VCaP (cell line): ENCODE measurements around the gene HIC1.

ENCODE experiments used
- H3K27ac ChIP-seq: fragments of 450-650 bp; 2 replicates; pipeline ENCODE4 v1.5.1; 2017
- TF ChIP-seq, protein P1 (sequence below): fragments of 450-650 bp; conservative IDR thresholded peaks from 2 replicates; pipeline ENCODE4 v1.5.1; 2017; ENCODE audit warnings: mild to moderate bottlenecking, moderate library complexity

Gene HIC1

DNA sequence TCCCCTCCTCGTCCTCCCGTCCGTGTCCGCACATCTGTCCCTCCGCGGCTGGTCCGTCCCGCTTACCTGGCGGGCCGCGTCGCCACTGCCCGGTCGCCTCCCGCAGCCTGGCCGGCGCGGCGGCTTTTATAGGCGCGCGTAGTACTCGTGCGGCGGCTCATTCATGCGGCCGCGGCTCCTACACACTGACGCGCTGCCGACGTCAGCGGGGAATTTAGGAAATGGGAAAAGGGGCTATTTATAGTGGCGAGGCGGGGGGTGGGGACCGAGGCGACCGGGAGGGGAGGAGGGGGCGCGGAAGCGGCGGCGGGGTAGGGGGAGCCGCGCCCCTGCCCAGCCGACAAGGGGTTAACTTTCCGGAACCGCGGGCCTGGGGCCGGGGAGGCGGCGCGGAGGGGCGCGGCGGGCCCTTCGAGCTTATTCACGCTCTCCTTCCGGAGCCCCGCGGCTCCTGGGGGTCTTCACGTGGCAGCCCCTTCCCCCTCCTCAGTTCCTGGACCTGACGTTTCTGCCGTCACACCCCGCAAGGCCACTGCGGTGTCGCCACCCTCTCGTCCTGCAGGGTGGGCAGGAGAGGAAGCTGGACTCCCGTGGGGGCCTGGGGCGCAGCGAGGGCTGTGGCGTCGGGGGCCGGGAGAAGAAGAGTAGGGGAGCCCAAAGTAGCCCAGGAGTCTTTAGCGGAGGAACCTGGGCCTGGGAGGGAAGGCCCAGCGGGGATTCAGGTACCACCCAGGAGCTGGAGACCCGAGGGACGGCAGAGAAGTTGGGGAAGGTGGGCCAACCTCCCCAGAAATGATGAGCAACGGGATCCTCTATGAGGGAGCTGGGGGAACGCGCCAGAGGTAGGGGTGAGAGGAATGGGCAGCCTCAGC, 3.6 kb upstream of the HIC1 start:
- TF ChIP-seq, protein P1, sequence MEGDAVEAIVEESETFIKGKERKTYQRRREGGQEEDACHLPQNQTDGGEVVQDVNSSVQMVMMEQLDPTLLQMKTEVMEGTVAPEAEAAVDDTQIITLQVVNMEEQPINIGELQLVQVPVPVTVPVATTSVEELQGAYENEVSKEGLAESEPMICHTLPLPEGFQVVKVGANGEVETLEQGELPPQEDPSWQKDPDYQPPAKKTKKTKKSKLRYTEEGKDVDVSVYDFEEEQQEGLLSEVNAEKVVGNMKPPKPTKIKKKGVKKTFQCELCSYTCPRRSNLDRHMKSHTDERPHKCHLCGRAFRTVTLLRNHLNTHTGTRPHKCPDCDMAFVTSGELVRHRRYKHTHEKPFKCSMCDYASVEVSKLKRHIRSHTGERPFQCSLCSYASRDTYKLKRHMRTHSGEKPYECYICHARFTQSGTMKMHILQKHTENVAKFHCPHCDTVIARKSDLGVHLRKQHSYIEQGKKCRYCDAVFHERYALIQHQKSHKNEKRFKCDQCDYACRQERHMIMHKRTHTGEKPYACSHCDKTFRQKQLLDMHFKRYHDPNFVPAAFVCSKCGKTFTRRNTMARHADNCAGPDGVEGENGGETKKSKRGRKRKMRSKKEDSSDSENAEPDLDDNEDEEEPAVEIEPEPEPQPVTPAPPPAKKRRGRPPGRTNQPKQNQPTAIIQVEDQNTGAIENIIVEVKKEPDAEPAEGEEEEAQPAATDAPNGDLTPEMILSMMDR: no peak; the same call in 1 of the 2 replicates
- H3K27ac ChIP-seq: peak overlapping the region; percentile 78; the same call in 1 of the 2 replicates

GRCh38 chr17:2051933-2052559, 2.9 kb upstream of the HIC1 start:
- H3K27ac ChIP-seq: no peak overlapping the region
- TF ChIP-seq, protein P1: no peak

DNA sequence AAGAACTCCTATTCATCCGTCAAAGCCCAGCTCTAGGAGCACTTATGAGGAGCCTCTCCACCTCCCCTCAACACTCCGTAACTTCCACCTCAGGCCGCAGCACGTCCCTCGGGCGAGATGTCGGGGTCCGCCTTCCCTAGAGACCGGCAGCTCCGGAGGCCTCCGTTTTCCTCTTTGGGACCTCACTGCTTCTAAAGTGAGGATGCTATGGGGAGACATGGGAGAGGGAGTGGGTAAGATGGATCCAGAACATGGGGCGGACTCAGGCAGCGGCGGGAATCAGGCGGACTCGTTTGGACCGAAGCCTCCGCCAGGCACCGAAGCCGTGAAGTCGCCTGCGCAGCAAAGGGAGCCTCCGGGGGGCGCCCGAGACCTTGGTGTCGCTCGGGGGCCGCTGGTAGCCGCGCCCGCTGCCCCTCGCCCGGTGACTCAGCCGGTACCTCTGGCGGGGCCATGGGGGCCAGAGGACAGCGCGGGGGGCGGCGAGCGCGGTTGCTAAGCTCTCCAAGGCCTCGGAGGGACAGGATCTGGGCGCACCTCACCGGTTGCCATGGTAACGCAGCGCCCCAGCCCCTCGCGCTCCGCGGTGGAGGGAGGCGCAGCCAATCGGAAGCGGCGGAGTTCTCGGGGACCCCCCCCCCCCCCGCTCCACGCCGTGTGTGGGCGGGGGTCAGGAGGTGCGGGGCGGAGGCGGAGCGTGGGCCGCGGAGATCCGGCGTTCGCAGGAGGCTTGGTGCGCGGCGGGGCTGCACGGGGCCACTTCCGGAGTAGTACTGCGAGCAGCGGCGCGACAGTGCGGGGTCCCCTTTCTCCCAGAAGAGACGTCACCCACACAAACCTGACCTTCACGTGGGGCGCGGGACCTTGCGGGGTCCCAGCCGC, 1.3 kb upstream of the HIC1 start:
- H3K27ac ChIP-seq: peak overlapping the region; percentile 54
- TF ChIP-seq, protein P1: peak; percentile 90

DNA sequence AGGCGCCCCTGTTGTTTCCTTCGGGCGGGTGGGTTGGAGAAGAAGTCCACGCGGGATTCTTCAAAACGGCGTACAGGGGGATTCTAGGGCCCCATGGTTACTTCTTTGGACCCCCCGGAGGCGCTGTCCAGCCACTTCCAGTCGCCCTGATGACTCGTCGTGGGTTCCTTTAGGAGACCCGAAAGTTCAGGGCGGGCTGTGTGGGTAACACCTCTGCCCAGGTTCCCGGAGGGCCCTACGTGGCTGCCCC, 716 bp upstream of the HIC1 start:
- TF ChIP-seq, protein P1: no peak
- H3K27ac ChIP-seq: peak overlapping the region; percentile 54

- peak overlapping the region; percentile 54; the same call in 1 of the 2 replicates for H3K27ac ChIP-seq
- TF ChIP-seq, protein P1: no peak
Observed at GRCh38 chr17:2055292-2056205, 646 bp downstream of the HIC1 start.

DNA sequence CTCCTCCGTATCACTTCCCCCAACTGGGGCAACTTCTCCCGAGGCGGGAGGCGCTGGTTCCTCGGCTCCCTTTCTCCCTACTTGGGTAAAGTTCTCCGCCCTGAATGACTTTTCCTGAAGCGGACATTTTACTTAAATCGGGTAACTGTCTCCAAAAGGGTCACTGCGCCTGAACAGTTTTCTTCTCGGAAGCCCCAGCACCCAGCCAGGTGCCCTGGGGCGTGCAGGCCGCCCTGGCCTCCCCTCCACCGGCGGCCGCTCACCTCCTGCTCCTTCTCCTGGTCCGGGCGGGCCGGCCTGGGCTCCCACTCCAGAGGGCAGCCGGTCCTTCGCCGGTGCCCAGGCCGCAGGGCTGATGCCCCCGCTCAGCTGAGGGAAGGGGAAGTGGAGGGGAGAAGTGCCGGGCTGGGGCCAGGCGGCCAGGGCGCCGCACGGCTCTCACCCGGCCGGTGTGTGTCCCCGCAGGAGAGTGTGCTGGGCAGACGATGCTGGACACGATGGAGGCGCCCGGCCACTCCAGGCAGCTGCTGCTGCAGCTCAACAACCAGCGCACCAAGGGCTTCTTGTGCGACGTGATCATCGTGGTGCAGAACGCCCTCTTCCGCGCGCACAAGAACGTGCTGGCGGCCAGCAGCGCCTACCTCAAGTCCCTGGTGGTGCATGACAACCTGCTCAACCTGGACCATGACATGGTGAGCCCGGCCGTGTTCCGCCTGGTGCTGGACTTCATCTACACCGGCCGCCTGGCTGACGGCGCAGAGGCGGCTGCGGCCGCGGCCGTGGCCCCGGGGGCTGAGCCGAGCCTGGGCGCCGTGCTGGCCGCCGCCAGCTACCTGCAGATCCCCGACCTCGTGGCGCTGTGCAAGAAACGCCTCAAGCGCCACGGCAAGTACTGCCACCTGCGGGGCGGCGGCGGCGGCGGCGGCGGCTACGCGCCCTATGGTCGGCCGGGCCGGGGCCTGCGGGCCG, 1.6 kb downstream of the HIC1 start:
- TF ChIP-seq, protein P1: no peak
- H3K27ac ChIP-seq: no peak overlapping the region
